RWPE2 (cell line): Measurements from ENCODE around the gene NUP62.
"Not testable (repeated sequence)": the region's sequence is repeated elsewhere in the genome, so short reads cannot be mapped to it uniquely, and the experiment has no call there.

Source experiments
- ATAC-seq: fragments of 200-7000 bp; cut with Tn5 transposase; 3 replicates; pipeline ENCODE4 v1.9.1; 2021; ENCODE audit warnings: low read depth
- DNase-seq: peaks from one replicate; pipeline ENCODE4 v3.0.0-alpha.2; 2020; ENCODE audit warnings: low spot score
- H3K27ac ChIP-seq: fragments of 450-650 bp; 2 replicates; pipeline ENCODE4 v1.5.1; 2017; ENCODE audit warnings: mild to moderate bottlenecking; ENCODE audit not compliant: poor library complexity, severe bottlenecking
- H3K27me3 ChIP-seq: fragments of 250-450 bp; sonication (Bioruptor Pico); 2 replicates; pipeline ENCODE4 v1.5.1; 2021; ENCODE audit warnings: mild to moderate bottlenecking, moderate library complexity; ENCODE audit not compliant: insufficient read depth, poor library complexity, severe bottlenecking
- H3K36me3 ChIP-seq: fragments of 250-450 bp; sonication (Bioruptor Pico); 2 replicates; pipeline ENCODE4 v1.5.1; 2020; ENCODE audit warnings: low read depth, mild to moderate bottlenecking, moderate library complexity
- H3K4me1 ChIP-seq: fragments of 250-450 bp; sonication (Bioruptor Pico); 2 replicates; pipeline ENCODE4 v1.5.1; 2021; ENCODE audit warnings: mild to moderate bottlenecking, moderate library complexity; ENCODE audit not compliant: insufficient read depth, poor library complexity, severe bottlenecking
- H3K4me3 ChIP-seq: fragments of 250-450 bp; sonication (Bioruptor Pico); 2 replicates; pipeline ENCODE4 v1.5.1; 2021; ENCODE audit warnings: mild to moderate bottlenecking, moderate library complexity; ENCODE audit not compliant: severe bottlenecking
- H3K9me3 ChIP-seq: fragments of 250-450 bp; sonication (Bioruptor Pico); 2 replicates; pipeline ENCODE4 v1.5.1; 2021; ENCODE audit warnings: mild to moderate bottlenecking, moderate library complexity; ENCODE audit not compliant: severe bottlenecking
- CTCF ChIP-seq: fragments of 450-650 bp; IDR thresholded peaks from one replicate; pipeline ENCODE4 v1.5.1; 2017; ENCODE audit warnings: mild to moderate bottlenecking, moderate library complexity; ENCODE audit not compliant: poor library complexity, severe bottlenecking

Gene NUP62

GRCh38 chr19:49946415-49946814, 17.1 kb upstream of the NUP62 start:
- no peak for DNase-seq
- Histone ChIP-seq H3K4me3 (no peak overlapping the region), H3K4me1 (no peaks in the 10 kb centered on the region), H3K9me3 (no peaks in the 10 kb centered on the region), H3K36me3 (no peaks in the 10 kb centered on the region), H3K27ac (no peak overlapping the region), H3K27me3 (no peaks in the 10 kb centered on the region)
- TF ChIP-seq CTCF = no peak
- no peak for ATAC-seq

- not testable (repeated sequence) for ATAC-seq, H3K4me3 ChIP-seq, H3K36me3 ChIP-seq, H3K27ac ChIP-seq, DNase-seq, H3K9me3 ChIP-seq, H3K4me1 ChIP-seq, H3K27me3 ChIP-seq
Measured at GRCh38 chr19:49944567-49944966, 15.3 kb upstream of the NUP62 start.

- H3K36me3 ChIP-seq = no peaks in the 10 kb centered on the region
- no peak for ATAC-seq
- no peak overlapping the region for H3K27ac ChIP-seq
- no peaks in the 10 kb centered on the region for H3K27me3 ChIP-seq
- no peak for DNase-seq
- no peak overlapping the region for H3K4me3 ChIP-seq
- H3K4me1 ChIP-seq = no peaks in the 10 kb centered on the region
- H3K9me3 ChIP-seq = no peaks in the 10 kb centered on the region
- no peak for TF ChIP-seq CTCF
Measured at GRCh38 chr19:49940482-49940791, 11.1 kb upstream of the NUP62 start.

GRCh38 chr19:49939721-49940481, 10.6 kb upstream of the NUP62 start:
- no peak overlapping the region for H3K27ac ChIP-seq
- no peaks in the 10 kb centered on the region for H3K27me3 ChIP-seq
- no peaks in the 10 kb centered on the region for H3K9me3 ChIP-seq
- no peaks in the 10 kb centered on the region for H3K36me3 ChIP-seq
- no peaks in the 10 kb centered on the region for H3K4me1 ChIP-seq
- ATAC-seq (no peak), DNase-seq (no peak)
- no peak for TF ChIP-seq CTCF
- no peak overlapping the region for H3K4me3 ChIP-seq

GRCh38 chr19:49938662-49939061, 9.4 kb upstream of the NUP62 start:
- TF ChIP-seq CTCF = no peak
- no peaks in the 10 kb centered on the region for H3K4me1 ChIP-seq
- DNase-seq (no peak), ATAC-seq (no peak)
- H3K27me3 ChIP-seq = no peaks in the 10 kb centered on the region
- no peak overlapping the region for H3K4me3 ChIP-seq
- no peak overlapping the region for H3K27ac ChIP-seq
- no peaks in the 10 kb centered on the region for H3K9me3 ChIP-seq
- no peaks in the 10 kb centered on the region for H3K36me3 ChIP-seq
